ENCODE results near the gene TRIB2.

GRCh38 chr2:12716032-12716281, 779 bp upstream of the TRIB2 start:
- TF ChIP-seq POLR2A (IDR thresholded peaks at IDR 0.05) = no peak
- no peak for TF ChIP-seq EP300 (IDR thresholded peaks at IDR 0.05)
